HEK293 (cell line): ENCODE data around the gene UFD1.

Experiments
- CTCF ChIA-PET: fragments of 350-600 bp; formaldehyde crosslinking; extraction: SDS; loops from one replicate; lab custom pipeline; 2021; ENCODE audit warnings: antibody characterized with exemption; lab: Yijun Ruan, JAX
- POLR2A ChIA-PET: fragments of 300-600 bp; formaldehyde crosslinking; extraction: SDS; loops from one replicate; lab custom pipeline; 2020; ENCODE audit warnings: antibody characterized with exemption, inconsistent platforms; lab: Yijun Ruan, JAX
- H3K27ac ChIP-seq: fragments of 200-500 bp; sonication (Bioruptor generic); 2 replicates; pipeline ENCODE4 v1.5.1; 2014; ENCODE audit warnings: low read depth, low read length, control low read depth, inconsistent platforms; ENCODE audit errors: extremely low read depth
- H3K36me3 ChIP-seq, 2 experiments: fragments of 200-500 bp in 1 of 2; sonication (Bioruptor generic) in 1 of 2; 1 replicate in 1 of 2; 2 replicates in 1 of 2; pipeline ENCODE4 v1.5.1; 2014 to 2017; ENCODE audit warnings: inconsistent platforms in 2 of 2, low read length in 2 of 2; ENCODE audit not compliant: control insufficient read depth in 2 of 2, insufficient read depth in 1 of 2
- H3K4me1 ChIP-seq: fragments of 200-500 bp; sonication (Bioruptor generic); 2 replicates; pipeline ENCODE4 v1.5.1; 2014; ENCODE audit warnings: mild to moderate bottlenecking, low read length, inconsistent platforms; ENCODE audit not compliant: control insufficient read depth, insufficient read depth
- H3K4me3 ChIP-seq: 2 replicates; pipeline ENCODE4 v1.5.1; 2011; ENCODE audit warnings: low read depth, mild to moderate bottlenecking, control low read depth, low read length, moderate library complexity
- H3K9me3 ChIP-seq: fragments of 200-500 bp; sonication (Bioruptor generic); 2 replicates; pipeline ENCODE4 v1.5.1; 2014; ENCODE audit warnings: low read depth, low read length, inconsistent platforms; ENCODE audit not compliant: control insufficient read depth, insufficient read depth
- EGR2 ChIP-seq: fragments of 450-650 bp; formaldehyde crosslinking; IDR thresholded peaks from 2 replicates; pipeline ENCODE4 v1.5.1; 2016; ENCODE audit warnings: low read depth, missing biosample characterization, missing genetic modification characterization
- PATZ1 ChIP-seq: fragments of 450-650 bp; formaldehyde crosslinking; IDR thresholded peaks from 2 replicates; pipeline ENCODE4 v1.5.1; 2016; ENCODE audit warnings: missing biosample characterization, missing genetic modification characterization
- PBX3 ChIP-seq: sonication (generic); formaldehyde crosslinking; IDR thresholded peaks from 2 replicates; pipeline ENCODE4 v1.8.1; 2022; ENCODE audit warnings: mild to moderate bottlenecking, moderate library complexity, missing genetic modification reagents
- PRDM4 ChIP-seq: fragments of 450-650 bp; formaldehyde crosslinking; IDR thresholded peaks from 2 replicates; pipeline ENCODE4 v1.5.1; 2017; ENCODE audit warnings: missing biosample characterization, missing genetic modification characterization
- ZBTB6 ChIP-seq: fragments of 450-650 bp; formaldehyde crosslinking; IDR thresholded peaks from 2 replicates; pipeline ENCODE4 v1.5.1; 2017; ENCODE audit warnings: missing biosample characterization, missing genetic modification characterization
- ZNF239 ChIP-seq: fragments of 450-650 bp; formaldehyde crosslinking; IDR thresholded peaks from 2 replicates; pipeline ENCODE4 v1.5.1; 2016; ENCODE audit warnings: missing biosample characterization, missing genetic modification characterization
- ZNF26 ChIP-seq: fragments of 450-650 bp; formaldehyde crosslinking; IDR thresholded peaks from 2 replicates; pipeline ENCODE4 v1.5.1; 2016; ENCODE audit warnings: missing biosample characterization, missing genetic modification characterization
- ZNF292 ChIP-seq: fragments of 450-650 bp; formaldehyde crosslinking; IDR thresholded peaks from 2 replicates; pipeline ENCODE4 v1.5.1; 2016; ENCODE audit warnings: low read depth, missing biosample characterization, missing genetic modification characterization, borderline replicate concordance
- ZNF354C ChIP-seq: fragments of 450-650 bp; formaldehyde crosslinking; IDR thresholded peaks from 2 replicates; pipeline ENCODE4 v1.5.1; 2016; ENCODE audit warnings: missing biosample characterization, missing genetic modification characterization, low read depth, borderline replicate concordance
- ZNF398 ChIP-seq: fragments of 450-650 bp; formaldehyde crosslinking; IDR thresholded peaks from 2 replicates; pipeline ENCODE4 v1.5.1; 2017; ENCODE audit warnings: missing biosample characterization, missing genetic modification characterization
- ZNF426 ChIP-seq: fragments of 450-650 bp; formaldehyde crosslinking; IDR thresholded peaks from 2 replicates; pipeline ENCODE4 v1.5.1; 2017; ENCODE audit warnings: missing biosample characterization, missing genetic modification characterization, mild to moderate bottlenecking, inconsistent platforms, moderate library complexity
- ZNF558 ChIP-seq: fragments of 450-650 bp; formaldehyde crosslinking; IDR thresholded peaks from 2 replicates; pipeline ENCODE4 v1.5.1; 2016; ENCODE audit warnings: missing biosample characterization, missing genetic modification characterization
- ZNF623 ChIP-seq: fragments of 450-650 bp; formaldehyde crosslinking; IDR thresholded peaks from 2 replicates; pipeline ENCODE4 v1.5.1; 2016; ENCODE audit warnings: missing biosample characterization, missing genetic modification characterization
- ZNF660 ChIP-seq: fragments of 450-650 bp; IDR thresholded peaks from 2 replicates; pipeline ENCODE4 v1.5.1; 2018; ENCODE audit warnings: missing biosample characterization, mild to moderate bottlenecking, missing genetic modification characterization
- ZNF692 ChIP-seq: fragments of 450-650 bp; formaldehyde crosslinking; IDR thresholded peaks from 2 replicates; pipeline ENCODE4 v1.5.1; 2016; ENCODE audit warnings: missing biosample characterization, missing genetic modification characterization
- ZNF791 ChIP-seq: fragments of 450-650 bp; formaldehyde crosslinking; IDR thresholded peaks from 2 replicates; pipeline ENCODE4 v1.5.1; 2016; ENCODE audit warnings: missing biosample characterization, missing genetic modification characterization
- ZNF837 ChIP-seq: fragments of 450-650 bp; formaldehyde crosslinking; IDR thresholded peaks from 2 replicates; pipeline ENCODE4 v1.5.1; 2016; ENCODE audit warnings: missing biosample characterization, missing genetic modification characterization

The UFD1 gene

GRCh38 chr22:19508024-19508776 lies 29.2 kb upstream of the UFD1 start:
- no peak for TF ChIP-seq ZNF239
- 0 out of 2 replicates have a peak, but pooled peaks have one; percentile 41 for TF ChIP-seq ZNF558 (tag by site-specific recombination)
- TF ChIP-seq PBX3 (CRISPR knock-in tag), result no peak
- H3K9me3 ChIP-seq, result no peaks in the 10 kb centered on the region
- POLR2A ChIA-PET, result interaction anchor here (1.5 kb wide), 1 partner anchor 10 kb away, joined by 3 read pairs; no protein-coding TSS in a partner anchor
- H3K4me3 ChIP-seq, result no peak overlapping the region
- no peaks in the 10 kb centered on the region for H3K4me1 ChIP-seq
- peaks cover 7 to 91% of the 10 kb centered on the region in 2 experiments; a peak in 2 of 3 replicates for H3K36me3 ChIP-seq
- no peak overlapping the region for H3K27ac ChIP-seq
- CTCF ChIA-PET, result no interaction called here

- peaks cover 4 to 85% of the 10 kb centered on the region in 2 experiments; a peak in 2 of 3 replicates for H3K36me3 ChIP-seq
- ChIA-PET CTCF (no interaction called here), POLR2A (interaction anchor here (1.5 kb wide), 1 partner anchor 9 kb away, joined by 3 read pairs; no protein-coding TSS in a partner anchor)
- H3K4me3 ChIP-seq, result no peak overlapping the region
- no peak for TF ChIP-seq ZNF692 (tag by site-specific recombination)
- no peak for TF ChIP-seq ZNF398 (tag by site-specific recombination)
- no peak for TF ChIP-seq ZNF292 (tag by site-specific recombination)
- TF ChIP-seq ZNF623 (tag by site-specific recombination), result no peak
- no peak for TF ChIP-seq ZNF426 (tag by site-specific recombination)
- TF ChIP-seq ZBTB6, result no peak
- no peak for TF ChIP-seq PATZ1
- H3K9me3 ChIP-seq, result no peaks in the 10 kb centered on the region
- H3K4me1 ChIP-seq, result no peaks in the 10 kb centered on the region
- no peak overlapping the region for H3K27ac ChIP-seq
Observed at GRCh38 chr22:19507534-19507861, 28.5 kb upstream of the UFD1 start.

- H3K27ac ChIP-seq, result no peak overlapping the region
- H3K4me1 ChIP-seq, result no peaks in the 10 kb centered on the region
- no peaks in the 10 kb centered on the region for H3K9me3 ChIP-seq
- CTCF ChIA-PET, result interaction anchor here (0.6 kb wide), 1 partner anchor 31 kb away, joined by 3 read pairs; no protein-coding TSS in a partner anchor
- POLR2A ChIA-PET, result no interaction called here
- H3K4me3 ChIP-seq, result no peak overlapping the region
- H3K36me3 ChIP-seq, result peaks cover 4 to 74% of the 10 kb centered on the region in 2 experiments; a peak in 2 of 3 replicates
- TF ChIP-seq ZNF837 (no peak), ZNF26 (tag by site-specific recombination) (no peak), PRDM4 (tag by site-specific recombination) (no peak), ZNF660 (tag by site-specific recombination) (no peak), ZNF791 (no peak), ZNF354C (tag by site-specific recombination) (no peak), EGR2 (tag by site-specific recombination) (no peak)
Observed at GRCh38 chr22:19506212-19506611, 27.2 kb upstream of the UFD1 start.
